ENCODE measurements around the gene NPW.

NPW gene

GRCh38 chr16:1984347-1985225, 35.0 kb upstream of the NPW start:
- no peak for DNase-seq

- DNase-seq, result no peak
Observed at GRCh38 chr16:1985466-1986150, 34.0 kb upstream of the NPW start.

- no peak for DNase-seq
Observed at GRCh38 chr16:1987198-1987597, 32.4 kb upstream of the NPW start.

GRCh38 chr16:1989209-1990100, 30.1 kb upstream of the NPW start, which contains the start of gene SYNGR3:
Gene SYNGR3 (plus strand): TSS chr16:1989970. CDS start chr16:1990103, 133 bp downstream.
- DNase-seq, result no peak

- DNase-seq, result no peak
Observed at GRCh38 chr16:1990101-1990350, 29.6 kb upstream of the NPW start.

- no peak for DNase-seq
Observed at GRCh38 chr16:1990351-1991134, 29.0 kb upstream of the NPW start.

- no peak for DNase-seq
Observed at GRCh38 chr16:1991135-1991551, 28.4 kb upstream of the NPW start.

GRCh38 chr16:1991588-1991947, 28.0 kb upstream of the NPW start:
- DNase-seq, result no peak

GRCh38 chr16:1991948-1992703, 27.5 kb upstream of the NPW start:
- DNase-seq, result no peak

GRCh38 chr16:1992704-1993317, 26.8 kb upstream of the NPW start:
- DNase-seq, result no peak

- DNase-seq, result no peak
Observed at GRCh38 chr16:1993731-1994131, 25.9 kb upstream of the NPW start.

GRCh38 chr16:1997494-1998359, 21.9 kb upstream of the NPW start:
- no peak for DNase-seq

GRCh38 chr16:1998360-1998835, 21.2 kb upstream of the NPW start:
- DNase-seq, result no peak

GRCh38 chr16:1998852-1999801, 20.5 kb upstream of the NPW start:
- DNase-seq, result no peak

GRCh38 chr16:1999866-2000514, 19.6 kb upstream of the NPW start:
- DNase-seq, result no peak

GRCh38 chr16:2001035-2001434, 18.6 kb upstream of the NPW start:
- no peak for DNase-seq

GRCh38 chr16:2001456-2002355, 17.9 kb upstream of the NPW start:
- no peak for DNase-seq

Measured in NCI-H2227 treated with DMSO at 0.1 percent for 48 hours (cell line).